ENCODE data around the gene MAP3K7. TPM values are rescaled to one million over a fixed set of nuclear protein-coding genes. Genes with fewer than 3 reads are reported as not detected.

Gene MAP3K7
- total and polyA plus RNA-seq, 2 of the 13 experiments (the other 11 are each of a cell fraction or from before 2014, with no cell fraction given), result 24.1 to 24.4 TPM

- Histone ChIP-seq H3K9ac (ENCODE audit: insufficient read depth, low read depth, low read length) (no peak overlapping the region), H3K4me1 (ENCODE audit: insufficient read depth, low read length) (no peaks in the 10 kb centered on the region), H2AFZ (ENCODE audit: low read length) (no peak overlapping the region), H3K4me2 (ENCODE audit: low read depth, low read length) (no peak overlapping the region), H3K79me2 (ENCODE audit: insufficient read depth, low read length) (no peaks in the 10 kb centered on the region), H3K4me3 (replicated peaks in 1 of 3; ENCODE audit: insufficient read depth in 1 of 3, low read depth in 2 of 3, low read length in 3 of 3) (no peak overlapping the region), H4K20me1 (ENCODE audit: insufficient read depth, low read length) (no peaks in the 10 kb centered on the region), H3K36me3 (replicated peaks in 1 of 2; ENCODE audit: control insufficient read depth in 1 of 2, insufficient read depth in 2 of 2, low read length in 2 of 2) (no peaks in the 10 kb centered on the region), H3K27ac (ENCODE audit: extremely low read length, insufficient read depth, low read length) (no peak overlapping the region), H3K27me3 (ENCODE audit: control insufficient read depth in 1 of 2, insufficient read depth in 2 of 2, low read length in 2 of 2) (no peaks in the 10 kb centered on the region; a peak in 1 of 5 replicates), H3K9me3 (ENCODE audit: low read length) (no peaks in the 10 kb centered on the region)
- 36% methylated on average over 4 of the region's 4 CpGs for WGBS (ENCODE audit: low lambda C conversion rate)
- FAIRE-seq, result no peak
- POLR2A ChIA-PET, result no interaction called here
- BruUV-seq (replicated peaks), result no TSS peak
- ATAC-seq, result no peak; the same call in 2 of the 3 replicates
- TF ChIP-seq ZFYVE20 (CRISPR knock-in tag; IDR thresholded peaks at IDR 0.05; ENCODE audit: borderline replicate concordance, low read depth), result no peak
- TF ChIP-seq TCF12 (IDR thresholded peaks at IDR 0.05), result no peak
- no peak for TF ChIP-seq TCF12 (CRISPR knock-in tag; IDR thresholded peaks at IDR 0.05)
- no peak for TF ChIP-seq FOSL2 (CRISPR knock-in tag; IDR thresholded peaks at IDR 0.05)
- TF ChIP-seq PHF5A (CRISPR knock-in tag; IDR thresholded peaks at IDR 0.05; ENCODE audit: low read depth, unreplicated experiment), result no peak
- TF ChIP-seq THAP7 (CRISPR knock-in tag; IDR thresholded peaks at IDR 0.05), result no peak
- TF ChIP-seq ZNF720 (CRISPR knock-in tag; IDR thresholded peaks at IDR 0.05), result no peak
- TF ChIP-seq CREM (IDR thresholded peaks at IDR 0.05), result no peak
- TF ChIP-seq CREM (CRISPR knock-in tag; IDR thresholded peaks at IDR 0.05), result no peak
- no peak for TF ChIP-seq ZNF124 (CRISPR knock-in tag; IDR thresholded peaks at IDR 0.05)
- no peak for TF ChIP-seq MIXL1 (CRISPR knock-in tag; IDR thresholded peaks at IDR 0.05)
- no peak for TF ChIP-seq YY1 (IDR thresholded peaks at IDR 0.05; ENCODE audit: insufficient read depth, insufficient replicate concordance, low read depth, low read length)
- TF ChIP-seq ZNF253 (CRISPR knock-in tag; IDR thresholded peaks at IDR 0.05; ENCODE audit: borderline replicate concordance), result no peak
- no peak for TF ChIP-seq FOXP1 (IDR thresholded peaks at IDR 0.05)
- no peak for TF ChIP-seq FOXP1 (CRISPR knock-in tag; IDR thresholded peaks at IDR 0.05)
- TF ChIP-seq ZBTB7B (CRISPR knock-in tag; IDR thresholded peaks at IDR 0.05), result no peak
- TF ChIP-seq ZNF460 (CRISPR knock-in tag; IDR thresholded peaks at IDR 0.05; ENCODE audit: borderline replicate concordance), result no peak
- DNase-seq (ENCODE audit: low spot score), result no peak
- in situ Hi-C loops (cut with HindIII; ENCODE audit: extremely low pct_ligation_motif_present, low pct_unique_long_range_greater_than_20kb), result no loop called here
- intact Hi-C loops (cut with micrococcal nuclease; ENCODE audit: unreplicated experiment), result no loop called here
- CTCF ChIA-PET (ENCODE audit: low intra/inter-chr PET ratio, low total read pairs), result no interaction called here
These were observed 12.3 kb upstream of the MAP3K7 start for GRCh38 chr6:90599151-90599550.
